ENCODE data around the gene HOXA3. TPM values are rescaled to one million over a fixed set of nuclear protein-coding genes. Genes with fewer than 3 reads are reported as not detected.
A peak's percentile ranks its signal among the peaks of the same experiment; 100 is the strongest.

HOXA3 gene
- total RNA-seq, 1 donor from 2014 or later, result 12.1 TPM

DNA sequence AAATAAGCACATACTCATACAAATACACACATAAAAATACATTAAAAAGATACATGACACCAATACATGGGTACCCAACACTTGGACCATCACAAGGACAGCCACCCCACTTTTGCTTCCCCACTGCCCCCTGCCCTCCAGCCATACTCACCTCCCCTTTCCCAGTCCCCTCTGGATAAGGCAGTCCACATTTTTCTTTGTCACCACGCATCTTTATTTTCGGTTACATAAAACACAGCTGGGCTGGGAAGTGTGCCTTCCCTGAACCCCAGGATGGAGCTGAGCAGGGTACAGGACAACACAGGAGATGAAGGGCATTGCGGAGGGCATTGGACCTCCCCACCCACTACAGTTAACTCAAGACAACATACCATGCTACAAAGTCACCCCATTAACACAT, 1.1 kb upstream of the HOXA3 start:
- Mint-ChIP-seq H3K9me3 (ENCODE audit: low read depth) (peaks cover 2% of the 10 kb centered on the region), H3K4me1 (ENCODE audit: low read depth) (peaks cover 19% of the 10 kb centered on the region), H3K27ac (ENCODE audit: unreplicated experiment) (no peak overlapping the region), H3K4me3 (ENCODE audit: unreplicated experiment) (no peak overlapping the region), H3K27me3 (ENCODE audit: low read depth) (peaks cover 86% of the 10 kb centered on the region), H3K36me3 (ENCODE audit: low read depth) (peaks cover 5% of the 10 kb centered on the region)
- TF ChIP-seq, protein P1, sequence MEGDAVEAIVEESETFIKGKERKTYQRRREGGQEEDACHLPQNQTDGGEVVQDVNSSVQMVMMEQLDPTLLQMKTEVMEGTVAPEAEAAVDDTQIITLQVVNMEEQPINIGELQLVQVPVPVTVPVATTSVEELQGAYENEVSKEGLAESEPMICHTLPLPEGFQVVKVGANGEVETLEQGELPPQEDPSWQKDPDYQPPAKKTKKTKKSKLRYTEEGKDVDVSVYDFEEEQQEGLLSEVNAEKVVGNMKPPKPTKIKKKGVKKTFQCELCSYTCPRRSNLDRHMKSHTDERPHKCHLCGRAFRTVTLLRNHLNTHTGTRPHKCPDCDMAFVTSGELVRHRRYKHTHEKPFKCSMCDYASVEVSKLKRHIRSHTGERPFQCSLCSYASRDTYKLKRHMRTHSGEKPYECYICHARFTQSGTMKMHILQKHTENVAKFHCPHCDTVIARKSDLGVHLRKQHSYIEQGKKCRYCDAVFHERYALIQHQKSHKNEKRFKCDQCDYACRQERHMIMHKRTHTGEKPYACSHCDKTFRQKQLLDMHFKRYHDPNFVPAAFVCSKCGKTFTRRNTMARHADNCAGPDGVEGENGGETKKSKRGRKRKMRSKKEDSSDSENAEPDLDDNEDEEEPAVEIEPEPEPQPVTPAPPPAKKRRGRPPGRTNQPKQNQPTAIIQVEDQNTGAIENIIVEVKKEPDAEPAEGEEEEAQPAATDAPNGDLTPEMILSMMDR (IDR thresholded peaks at IDR 0.05), result no peak
- DNase-seq (ENCODE audit: low spot score), result no peak

DNA sequence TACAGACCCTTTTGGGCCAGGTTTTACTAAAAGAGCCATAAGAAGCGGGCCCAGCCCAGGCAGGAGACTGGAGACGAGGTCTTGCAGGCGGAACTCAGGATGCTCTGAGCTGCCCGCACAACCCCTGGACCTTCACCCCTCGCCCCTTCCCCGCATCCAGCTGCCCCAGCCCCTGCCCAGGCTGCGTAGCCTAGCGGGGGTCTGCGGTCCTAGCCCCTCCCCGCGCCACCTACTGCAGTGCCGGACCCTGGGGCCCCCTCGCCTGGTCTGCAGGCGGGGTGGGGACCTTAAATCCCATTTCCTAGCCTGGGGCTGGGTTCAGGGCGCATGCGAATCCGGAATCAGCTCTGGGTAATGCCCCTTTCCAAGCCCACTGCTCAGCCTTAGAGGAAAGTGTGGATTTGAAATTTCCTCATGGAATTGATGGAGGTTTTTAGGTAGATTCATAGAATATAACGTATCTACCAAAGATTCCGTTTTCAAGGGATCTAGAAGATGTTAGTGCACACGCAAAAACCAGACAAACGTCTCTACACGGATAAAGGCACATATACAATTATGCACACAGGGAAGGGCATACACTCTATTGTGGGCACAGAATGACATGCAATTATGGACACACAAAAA, 546 bp upstream of the HOXA3 start:
- DNase-seq (ENCODE audit: low spot score), result peak; percentile 74
- Mint-ChIP-seq H3K9me3 (ENCODE audit: low read depth) (no peaks in the 10 kb centered on the region), H3K4me1 (ENCODE audit: low read depth) (peaks cover 22% of the 10 kb centered on the region), H3K27me3 (ENCODE audit: low read depth) (peaks cover 87% of the 10 kb centered on the region), H3K36me3 (ENCODE audit: low read depth) (peaks cover 3% of the 10 kb centered on the region), H3K27ac (ENCODE audit: unreplicated experiment) (no peak overlapping the region), H3K4me3 (ENCODE audit: unreplicated experiment) (no peak overlapping the region)
- TF ChIP-seq, protein P1 (IDR thresholded peaks at IDR 0.05), result no peak

DNA sequence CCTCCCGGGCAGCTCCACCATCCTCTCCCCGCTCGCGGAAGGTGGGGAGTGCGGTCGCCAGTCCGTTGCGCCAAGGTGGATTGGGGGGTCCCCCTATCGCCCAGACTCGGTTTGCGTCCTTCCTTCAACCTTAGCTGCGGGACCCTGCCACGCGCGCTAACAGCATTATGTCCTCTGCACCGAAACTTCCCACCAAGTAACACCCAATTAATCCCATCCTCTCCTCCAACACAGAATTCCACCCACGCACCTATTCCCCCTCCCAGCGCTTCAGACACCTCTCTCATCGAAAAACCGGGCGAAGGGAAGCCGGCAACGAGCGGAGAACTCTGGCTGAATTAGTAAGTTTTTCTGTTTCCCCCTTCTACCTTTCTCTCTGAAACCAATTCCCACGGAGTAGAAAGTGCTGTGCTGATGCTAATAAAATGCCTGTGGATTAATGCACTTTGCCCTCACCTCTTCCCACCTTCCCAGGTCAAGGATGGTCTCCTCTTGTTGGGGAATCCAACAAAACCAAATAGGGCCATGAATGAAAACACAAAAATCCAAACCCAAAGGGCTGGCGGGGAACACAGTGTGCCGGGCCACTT, 947 bp downstream of the HOXA3 start:
- Mint-ChIP-seq H3K27me3 (ENCODE audit: low read depth) (peaks cover 87% of the 10 kb centered on the region), H3K4me3 (ENCODE audit: unreplicated experiment) (peak overlapping the region; percentile 64), H3K36me3 (ENCODE audit: low read depth) (peaks cover 3% of the 10 kb centered on the region), H3K27ac (ENCODE audit: unreplicated experiment) (no peak overlapping the region), H3K9me3 (ENCODE audit: low read depth) (peaks cover 1% of the 10 kb centered on the region), H3K4me1 (ENCODE audit: low read depth) (peaks cover 20% of the 10 kb centered on the region)
- no peak for DNase-seq (ENCODE audit: low spot score)
- TF ChIP-seq, protein P1 (IDR thresholded peaks at IDR 0.05), result no peak

DNA sequence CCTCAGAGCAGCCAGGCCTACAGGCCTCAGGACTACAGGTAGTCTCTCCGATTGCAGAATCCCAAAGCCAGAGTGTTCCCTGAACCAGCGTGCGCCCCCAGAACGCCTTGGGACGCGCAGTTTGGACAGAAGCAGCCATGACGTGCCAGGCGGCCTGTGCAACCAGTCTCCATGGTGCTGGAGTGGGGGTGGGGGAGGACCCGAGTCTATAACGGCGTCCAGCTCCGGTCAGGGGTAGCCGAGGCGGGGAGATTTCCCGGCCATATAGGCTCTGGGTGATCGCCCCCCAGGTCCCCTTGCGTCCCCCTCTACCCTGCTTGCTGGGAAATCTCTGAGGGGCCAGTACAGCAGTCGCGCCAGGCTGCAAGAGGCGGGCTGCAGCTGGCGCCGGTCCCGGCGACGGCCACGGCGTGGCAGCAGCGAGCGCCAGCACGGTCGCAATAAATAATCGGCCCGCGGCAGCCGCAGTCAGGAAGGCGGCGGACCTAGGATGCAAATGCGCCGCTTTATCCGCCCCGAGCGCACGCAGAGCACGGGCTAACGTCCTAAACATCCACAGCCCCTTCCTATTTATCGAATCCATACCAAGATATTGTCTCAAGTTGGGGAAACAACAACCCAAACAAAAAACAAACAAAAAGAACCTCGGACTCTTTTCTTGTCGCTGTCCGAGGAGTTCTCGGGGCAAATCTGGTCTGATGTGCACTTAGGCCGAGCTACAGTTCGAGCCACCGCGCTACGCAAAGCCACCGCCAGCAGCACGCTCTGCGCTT, 1.6 kb downstream of the HOXA3 start:
- Mint-ChIP-seq H3K27ac (ENCODE audit: unreplicated experiment) (no peak overlapping the region), H3K27me3 (ENCODE audit: low read depth) (peaks cover 90% of the 10 kb centered on the region), H3K9me3 (ENCODE audit: low read depth) (peaks cover 2% of the 10 kb centered on the region), H3K36me3 (ENCODE audit: low read depth) (peaks cover 5% of the 10 kb centered on the region), H3K4me1 (ENCODE audit: low read depth) (peaks cover 18% of the 10 kb centered on the region), H3K4me3 (ENCODE audit: unreplicated experiment) (peak overlapping the region; percentile 64)
- peak; percentile 74 for DNase-seq (ENCODE audit: low spot score)
- TF ChIP-seq, protein P1 (IDR thresholded peaks at IDR 0.05), result peak; percentile 89

DNA sequence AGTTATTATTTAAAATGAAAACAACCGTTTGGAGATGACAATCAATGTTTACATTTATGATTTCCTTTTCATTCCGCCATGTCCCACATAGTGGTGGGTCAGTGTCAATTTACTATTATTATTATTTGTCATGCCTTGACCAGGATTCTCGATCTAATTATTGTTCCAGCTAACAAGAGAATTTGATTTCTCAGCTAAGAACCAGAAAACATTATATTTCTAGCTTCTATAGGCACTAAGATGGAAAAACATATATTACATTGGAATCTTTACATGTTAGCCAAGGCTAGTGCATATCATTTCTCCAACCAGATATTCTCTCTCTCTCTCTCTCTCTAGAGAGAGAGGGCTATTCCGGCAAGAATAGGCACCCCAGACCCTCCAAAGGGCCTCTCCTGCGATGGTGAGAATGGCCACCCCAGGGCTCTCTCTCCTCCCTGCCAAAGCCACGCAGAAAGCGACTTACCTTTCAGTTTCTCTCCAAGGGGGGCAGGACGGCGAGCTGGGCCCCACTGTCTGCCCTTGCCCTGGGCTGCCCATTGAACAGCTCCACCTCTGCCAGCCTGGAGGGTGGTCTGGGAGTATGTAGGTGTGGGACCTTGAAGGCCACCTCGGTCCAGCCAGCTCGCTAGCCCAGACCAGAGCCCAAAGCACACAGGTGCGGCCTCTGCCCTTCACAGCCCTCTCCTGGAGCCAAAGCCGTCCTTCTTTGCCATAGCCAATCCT, 2.4 kb downstream of the HOXA3 start:
- H3K27ac Mint-ChIP-seq (ENCODE audit: unreplicated experiment), result no peak overlapping the region
- DNase-seq (ENCODE audit: low spot score), result no peak
- H3K4me1 Mint-ChIP-seq (ENCODE audit: low read depth), result peaks cover 15% of the 10 kb centered on the region
- H3K27me3 Mint-ChIP-seq (ENCODE audit: low read depth), result peaks cover 90% of the 10 kb centered on the region
- H3K4me3 Mint-ChIP-seq (ENCODE audit: unreplicated experiment), result peak overlapping the region; percentile 64
- TF ChIP-seq, protein P1 (IDR thresholded peaks at IDR 0.05), result no peak
- peaks cover 2% of the 10 kb centered on the region for H3K9me3 Mint-ChIP-seq (ENCODE audit: low read depth)
- peaks cover 5% of the 10 kb centered on the region for H3K36me3 Mint-ChIP-seq (ENCODE audit: low read depth)
